ENCODE results near the gene ZDHHC3. TPM values are rescaled to one million over a fixed set of nuclear protein-coding genes. Genes with fewer than 3 reads are reported as not detected.

ZDHHC3 gene
- total RNA-seq, 6 donors from 2014 or later = 98.0 to 179 (median 115) TPM

- no peak for DNase-seq
- H3K27ac ChIP-seq = no peak overlapping the region
- H3K27me3 ChIP-seq = no peaks in the 10 kb centered on the region
- no peaks in the 10 kb centered on the region for H3K9me3 ChIP-seq
- no peaks in the 10 kb centered on the region for H3K4me1 ChIP-seq
- H3K4me3 ChIP-seq = no peak overlapping the region
- WGBS, 2 donors = 56 to 65% methylated on average over 5 of the region's 5 CpGs
- no peak for TF ChIP-seq POLR2A (IDR thresholded peaks at IDR 0.05)
- TF ChIP-seq POLR2AphosphoS5 (IDR thresholded peaks at IDR 0.05) = no peak
- no peak for TF ChIP-seq EP300 (IDR thresholded peaks at IDR 0.05)
- TF ChIP-seq, protein P1, sequence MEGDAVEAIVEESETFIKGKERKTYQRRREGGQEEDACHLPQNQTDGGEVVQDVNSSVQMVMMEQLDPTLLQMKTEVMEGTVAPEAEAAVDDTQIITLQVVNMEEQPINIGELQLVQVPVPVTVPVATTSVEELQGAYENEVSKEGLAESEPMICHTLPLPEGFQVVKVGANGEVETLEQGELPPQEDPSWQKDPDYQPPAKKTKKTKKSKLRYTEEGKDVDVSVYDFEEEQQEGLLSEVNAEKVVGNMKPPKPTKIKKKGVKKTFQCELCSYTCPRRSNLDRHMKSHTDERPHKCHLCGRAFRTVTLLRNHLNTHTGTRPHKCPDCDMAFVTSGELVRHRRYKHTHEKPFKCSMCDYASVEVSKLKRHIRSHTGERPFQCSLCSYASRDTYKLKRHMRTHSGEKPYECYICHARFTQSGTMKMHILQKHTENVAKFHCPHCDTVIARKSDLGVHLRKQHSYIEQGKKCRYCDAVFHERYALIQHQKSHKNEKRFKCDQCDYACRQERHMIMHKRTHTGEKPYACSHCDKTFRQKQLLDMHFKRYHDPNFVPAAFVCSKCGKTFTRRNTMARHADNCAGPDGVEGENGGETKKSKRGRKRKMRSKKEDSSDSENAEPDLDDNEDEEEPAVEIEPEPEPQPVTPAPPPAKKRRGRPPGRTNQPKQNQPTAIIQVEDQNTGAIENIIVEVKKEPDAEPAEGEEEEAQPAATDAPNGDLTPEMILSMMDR (IDR thresholded peaks at IDR 0.05) = no peak
- ATAC-seq (ENCODE audit: low FRiP score in 2 of 2) = no peak
- no peaks in the 10 kb centered on the region for H3K36me3 ChIP-seq
Measured at GRCh38 chr3:44894485-44894884, 81.5 kb downstream of the ZDHHC3 start.

DNA sequence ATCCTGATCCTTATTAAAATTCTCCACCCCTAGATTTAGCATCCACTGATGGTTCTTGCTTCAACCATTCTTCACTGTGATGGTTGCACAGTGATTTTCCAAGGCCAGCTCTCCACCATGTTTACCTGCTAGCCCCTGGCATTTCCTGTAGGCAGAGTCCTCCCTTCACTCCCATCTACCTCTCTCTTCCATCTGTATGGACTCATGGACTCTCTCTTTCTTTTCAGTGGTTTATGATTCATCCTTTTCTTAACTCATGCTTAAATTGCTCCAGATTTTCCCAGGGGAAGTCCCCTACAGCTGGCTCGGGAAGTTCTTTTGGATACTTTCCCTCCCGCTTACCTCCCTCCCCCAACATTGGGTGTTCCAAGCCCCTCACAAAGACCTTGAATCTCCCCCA, 82.9 kb downstream of the ZDHHC3 start:
- WGBS, 2 donors = 68 to 80% methylated on average over 2 of the region's 2 CpGs
- TF ChIP-seq POLR2A (IDR thresholded peaks at IDR 0.05) = no peak
- TF ChIP-seq POLR2AphosphoS5 (IDR thresholded peaks at IDR 0.05) = no peak
- TF ChIP-seq EP300 (IDR thresholded peaks at IDR 0.05) = no peak
- TF ChIP-seq, protein P1 (IDR thresholded peaks at IDR 0.05) = no peak
- no peak for ATAC-seq (ENCODE audit: low FRiP score in 2 of 2)

GRCh38 chr3:44892689-44893088, 83.3 kb downstream of the ZDHHC3 start:
- Histone ChIP-seq H3K9me3 (no peaks in the 10 kb centered on the region), H3K36me3 (no peaks in the 10 kb centered on the region), H3K27ac (no peak overlapping the region), H3K4me3 (no peak overlapping the region), H3K4me1 (no peaks in the 10 kb centered on the region), H3K27me3 (no peaks in the 10 kb centered on the region)
- no peak for DNase-seq
- TF ChIP-seq POLR2A (IDR thresholded peaks at IDR 0.05) (no peak), POLR2AphosphoS5 (IDR thresholded peaks at IDR 0.05) (no peak), EP300 (IDR thresholded peaks at IDR 0.05) (no peak)
- TF ChIP-seq, protein P1 (IDR thresholded peaks at IDR 0.05) = no peak
- WGBS, 2 donors = 69 to 81% methylated on average over 3 of the region's 3 CpGs
- ATAC-seq (ENCODE audit: low FRiP score in 2 of 2) = no peak

More for the DNA sequence above, 82.9 kb downstream of the ZDHHC3 start:
- Histone ChIP-seq H3K27me3 (no peaks in the 10 kb centered on the region), H3K4me1 (no peaks in the 10 kb centered on the region), H3K9me3 (no peaks in the 10 kb centered on the region), H3K27ac (no peak overlapping the region), H3K4me3 (no peak overlapping the region), H3K36me3 (no peaks in the 10 kb centered on the region)
- no peak for DNase-seq

GRCh38 chr3:44890852-44891251, 85.1 kb downstream of the ZDHHC3 start:
- Histone ChIP-seq H3K27me3 (no peaks in the 10 kb centered on the region), H3K27ac (no peak overlapping the region), H3K9me3 (no peaks in the 10 kb centered on the region), H3K36me3 (no peaks in the 10 kb centered on the region), H3K4me1 (no peaks in the 10 kb centered on the region), H3K4me3 (no peak overlapping the region)
- ATAC-seq (ENCODE audit: low FRiP score in 2 of 2) = no peak
- 51 to 71% methylated on average over 3 of the region's 3 CpGs for WGBS, 2 donors
- TF ChIP-seq POLR2AphosphoS5 (IDR thresholded peaks at IDR 0.05) (no peak), POLR2A (IDR thresholded peaks at IDR 0.05) (no peak), EP300 (IDR thresholded peaks at IDR 0.05) (no peak)
- TF ChIP-seq, protein P1 (IDR thresholded peaks at IDR 0.05) = no peak
- no peak for DNase-seq

DNA sequence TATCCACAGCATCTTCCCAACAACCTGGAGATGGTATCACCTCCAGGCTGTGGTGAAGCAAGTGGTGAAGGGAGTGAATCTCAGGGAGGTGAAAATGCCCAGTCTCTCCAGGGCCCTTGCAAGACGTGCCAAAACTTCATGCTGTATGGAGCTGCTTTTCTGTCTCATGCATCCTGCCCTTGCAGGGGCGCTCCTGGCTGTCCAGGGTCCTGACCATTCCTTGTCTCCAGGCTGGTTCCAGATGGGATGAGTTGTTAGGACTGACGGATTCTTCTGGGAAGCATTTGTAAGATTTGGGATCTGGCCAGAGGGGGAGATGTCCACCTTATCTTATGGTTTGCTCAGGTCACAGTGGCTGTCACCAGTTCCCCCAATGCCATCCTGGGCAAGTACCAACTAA, 85.7 kb downstream of the ZDHHC3 start:
- Histone ChIP-seq H3K36me3 (no peaks in the 10 kb centered on the region), H3K4me1 (no peaks in the 10 kb centered on the region), H3K27me3 (no peaks in the 10 kb centered on the region), H3K27ac (no peak overlapping the region), H3K9me3 (no peaks in the 10 kb centered on the region), H3K4me3 (no peak overlapping the region)
- WGBS, 2 donors = 72 to 74% methylated on average over 3 of the region's 3 CpGs
- DNase-seq = no peak
- ATAC-seq (ENCODE audit: low FRiP score in 2 of 2) = no peak
- TF ChIP-seq, protein P1 (IDR thresholded peaks at IDR 0.05) = no peak
- TF ChIP-seq POLR2AphosphoS5 (IDR thresholded peaks at IDR 0.05) (no peak), POLR2A (IDR thresholded peaks at IDR 0.05) (no peak), EP300 (IDR thresholded peaks at IDR 0.05) (no peak)
